GM23338 (cell line): ENCODE data around the gene AP1AR.

Experiments used
- JUNB ChIP-seq: IDR thresholded peaks from one replicate; pipeline ENCODE4 v1.6.1; 2016; ENCODE audit warnings: antibody characterized with exemption; ENCODE audit not compliant: unreplicated experiment
- NANOG ChIP-seq: IDR thresholded peaks from 2 replicates; pipeline ENCODE4 v1.6.1; 2016; ENCODE audit warnings: antibody characterized with exemption, borderline replicate concordance

DNA sequence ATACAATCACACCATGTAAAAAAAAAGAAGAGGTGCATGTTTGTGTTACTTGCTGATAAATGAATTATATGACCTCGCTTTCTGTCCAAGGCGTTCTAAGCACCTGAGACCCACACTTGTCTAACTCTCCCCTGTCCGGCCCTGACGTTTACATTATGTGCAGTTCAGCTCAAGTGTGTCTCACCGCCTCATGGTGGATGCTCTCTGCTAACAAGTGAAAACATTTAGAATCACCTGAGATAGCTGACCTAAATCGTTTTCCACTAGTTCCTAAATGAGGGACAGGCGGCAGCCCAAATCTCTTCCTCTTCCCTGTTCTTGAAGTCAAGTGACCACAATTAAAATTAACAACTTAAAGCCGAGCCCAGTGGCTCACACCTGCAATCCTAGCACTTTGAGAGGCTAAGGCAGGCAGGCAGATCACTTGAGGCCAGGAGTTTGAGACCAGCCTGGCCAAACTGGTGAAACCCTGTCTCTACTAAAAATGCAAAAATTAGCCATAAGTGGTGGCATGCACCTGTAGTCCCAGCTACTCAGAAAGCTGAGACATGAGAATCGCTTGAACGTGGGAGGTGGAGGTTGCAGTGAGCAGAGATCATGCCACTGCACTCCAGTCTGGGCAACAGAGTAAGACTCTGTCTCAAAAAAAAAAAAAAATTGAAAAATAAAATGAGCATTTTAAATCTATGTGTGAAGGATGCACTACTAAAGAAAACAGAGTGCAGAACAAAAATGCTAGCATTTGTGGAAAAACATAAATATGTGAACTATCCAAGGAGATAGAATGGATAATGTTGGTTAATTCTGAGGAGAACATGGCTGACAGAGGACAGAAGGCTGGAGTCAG, 58.0 kb downstream of the AP1AR start:
- no peak for TF ChIP-seq JUNB
- TF ChIP-seq NANOG, result no peak
